ENCODE data around the gene EEF1A1. TPM values are rescaled to one million over a fixed set of nuclear protein-coding genes. Genes with fewer than 3 reads are reported as not detected.
"Not testable (repeated sequence)": the region's sequence is repeated elsewhere in the genome, so short reads cannot be mapped to it uniquely, and the experiment has no call there.

Gene EEF1A1
- total RNA-seq, 1 donor from 2014 or later, result 13,000 TPM

DNA sequence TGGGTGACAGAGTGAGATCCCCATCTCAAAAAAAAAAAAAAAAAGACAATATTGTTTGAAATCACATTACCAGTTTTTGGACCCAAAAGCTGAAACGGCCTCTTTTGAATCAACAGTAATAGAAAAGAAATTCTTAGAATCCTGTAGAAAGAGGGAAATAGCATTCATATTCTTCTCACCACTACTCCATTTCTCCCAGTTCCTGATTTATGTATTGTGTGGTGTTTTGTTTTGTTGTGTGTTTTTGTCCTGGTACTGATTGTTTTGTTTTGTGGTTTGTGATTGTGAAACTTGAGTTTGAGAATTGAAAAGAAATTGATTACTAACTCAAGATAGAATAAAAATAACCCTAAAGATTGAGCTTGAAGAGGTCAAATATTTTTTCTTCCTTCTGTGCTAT, 26.2 kb upstream of the EEF1A1 start:
- no peaks in the 10 kb centered on the region for H3K4me1 Mint-ChIP-seq (ENCODE audit: unreplicated experiment)
- no peak overlapping the region for H3K4me3 Mint-ChIP-seq (ENCODE audit: unreplicated experiment)
- TF ChIP-seq, protein P1, sequence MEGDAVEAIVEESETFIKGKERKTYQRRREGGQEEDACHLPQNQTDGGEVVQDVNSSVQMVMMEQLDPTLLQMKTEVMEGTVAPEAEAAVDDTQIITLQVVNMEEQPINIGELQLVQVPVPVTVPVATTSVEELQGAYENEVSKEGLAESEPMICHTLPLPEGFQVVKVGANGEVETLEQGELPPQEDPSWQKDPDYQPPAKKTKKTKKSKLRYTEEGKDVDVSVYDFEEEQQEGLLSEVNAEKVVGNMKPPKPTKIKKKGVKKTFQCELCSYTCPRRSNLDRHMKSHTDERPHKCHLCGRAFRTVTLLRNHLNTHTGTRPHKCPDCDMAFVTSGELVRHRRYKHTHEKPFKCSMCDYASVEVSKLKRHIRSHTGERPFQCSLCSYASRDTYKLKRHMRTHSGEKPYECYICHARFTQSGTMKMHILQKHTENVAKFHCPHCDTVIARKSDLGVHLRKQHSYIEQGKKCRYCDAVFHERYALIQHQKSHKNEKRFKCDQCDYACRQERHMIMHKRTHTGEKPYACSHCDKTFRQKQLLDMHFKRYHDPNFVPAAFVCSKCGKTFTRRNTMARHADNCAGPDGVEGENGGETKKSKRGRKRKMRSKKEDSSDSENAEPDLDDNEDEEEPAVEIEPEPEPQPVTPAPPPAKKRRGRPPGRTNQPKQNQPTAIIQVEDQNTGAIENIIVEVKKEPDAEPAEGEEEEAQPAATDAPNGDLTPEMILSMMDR (IDR thresholded peaks at IDR 0.05; ENCODE audit: unreplicated experiment), result no peak
- no peak overlapping the region for H3K27ac Mint-ChIP-seq (ENCODE audit: unreplicated experiment)
- H3K27me3 Mint-ChIP-seq (ENCODE audit: unreplicated experiment), result no peaks in the 10 kb centered on the region
- no peaks in the 10 kb centered on the region for H3K36me3 Mint-ChIP-seq (ENCODE audit: low read depth, unreplicated experiment)
- no peaks in the 10 kb centered on the region for H3K9me3 Mint-ChIP-seq (ENCODE audit: unreplicated experiment)
- no peak for DNase-seq (ENCODE audit: low spot score)

DNA sequence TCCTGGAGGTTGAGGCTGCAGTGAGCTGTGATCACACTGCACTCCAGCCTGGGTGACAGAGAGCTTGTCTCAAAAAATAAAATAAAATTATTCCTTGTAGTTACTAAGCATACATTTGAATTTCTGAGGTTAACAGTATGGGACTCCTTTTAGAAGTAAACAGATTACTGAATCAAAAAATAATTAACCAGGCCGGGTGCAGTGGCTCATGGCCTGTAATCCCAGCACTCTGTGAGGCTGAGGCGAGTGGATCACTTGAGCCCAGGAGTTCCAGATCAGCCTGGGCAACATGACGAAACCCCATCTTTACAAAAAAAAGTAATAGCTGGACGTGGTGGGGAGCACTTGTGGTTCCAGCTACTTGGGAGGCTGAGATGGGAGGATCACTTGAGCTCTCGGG, 22.1 kb upstream of the EEF1A1 start:
- no peaks in the 10 kb centered on the region for H3K36me3 Mint-ChIP-seq (ENCODE audit: low read depth, unreplicated experiment)
- TF ChIP-seq, protein P1 (IDR thresholded peaks at IDR 0.05; ENCODE audit: unreplicated experiment), result no peak
- H3K27ac Mint-ChIP-seq (ENCODE audit: unreplicated experiment), result no peak overlapping the region

DNA sequence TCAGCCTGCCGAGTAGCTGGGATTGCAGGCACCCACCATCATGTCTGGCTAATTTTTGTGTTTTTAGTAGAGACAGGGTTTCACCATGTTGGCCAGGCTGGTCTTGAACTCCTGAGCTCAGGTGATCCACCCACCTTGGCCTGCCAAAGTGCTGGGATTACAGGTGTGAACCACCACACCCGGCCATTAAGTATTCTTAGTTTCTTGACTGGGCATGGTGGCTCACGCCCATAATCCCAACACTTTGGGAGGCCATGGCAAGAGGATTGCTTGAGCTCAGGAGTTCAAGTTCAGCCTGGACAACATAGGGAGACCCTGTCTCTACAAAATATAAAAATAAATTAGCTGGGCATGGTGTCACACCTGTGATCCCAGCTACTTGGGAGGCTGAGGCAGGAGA, 21.6 kb upstream of the EEF1A1 start:
- H3K27ac Mint-ChIP-seq (ENCODE audit: unreplicated experiment); H3K4me3 Mint-ChIP-seq (ENCODE audit: unreplicated experiment); H3K36me3 Mint-ChIP-seq (ENCODE audit: low read depth, unreplicated experiment); H3K27me3 Mint-ChIP-seq (ENCODE audit: unreplicated experiment); DNase-seq (ENCODE audit: low spot score); H3K4me1 Mint-ChIP-seq (ENCODE audit: unreplicated experiment); H3K9me3 Mint-ChIP-seq (ENCODE audit: unreplicated experiment): not testable (repeated sequence)

More for the DNA sequence above, 22.1 kb upstream of the EEF1A1 start:
- Mint-ChIP-seq H3K9me3 (ENCODE audit: unreplicated experiment) (no peaks in the 10 kb centered on the region), H3K4me1 (ENCODE audit: unreplicated experiment) (no peaks in the 10 kb centered on the region), H3K4me3 (ENCODE audit: unreplicated experiment) (no peak overlapping the region), H3K27me3 (ENCODE audit: unreplicated experiment) (no peaks in the 10 kb centered on the region)
- DNase-seq (ENCODE audit: low spot score), result no peak

DNA sequence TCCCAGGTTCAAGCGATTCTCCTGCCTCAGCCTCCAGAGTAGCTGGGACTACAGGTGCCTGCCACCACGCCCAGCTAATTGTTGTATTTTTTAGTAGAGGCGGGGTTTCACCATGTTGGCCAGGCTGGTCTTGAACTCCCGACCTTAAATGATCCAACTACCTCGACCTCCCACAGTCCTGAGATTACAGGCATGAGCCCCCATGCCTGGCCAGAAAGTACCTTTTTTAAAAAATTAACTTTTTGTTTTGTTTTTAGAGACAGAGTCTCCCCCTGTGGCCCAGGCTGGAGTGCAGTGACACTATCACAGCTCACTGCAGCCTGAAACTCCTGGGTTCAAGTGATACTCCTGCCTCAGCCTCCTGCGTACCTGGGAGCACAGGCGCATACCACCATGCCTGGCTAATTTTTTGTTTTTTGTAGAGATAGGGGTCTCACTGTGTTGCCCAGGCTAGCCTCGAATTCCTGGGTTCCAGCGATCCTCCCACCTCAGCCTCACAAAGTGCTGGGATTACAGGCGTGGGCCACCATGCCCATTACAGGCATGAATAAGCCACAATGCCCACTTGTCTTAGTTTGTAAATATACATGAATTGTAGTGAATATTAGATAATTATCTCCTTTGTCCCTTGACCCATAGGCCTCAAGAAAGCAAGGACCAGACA, 17.4 kb upstream of the EEF1A1 start:
- Mint-ChIP-seq H3K36me3 (ENCODE audit: low read depth, unreplicated experiment) (no peaks in the 10 kb centered on the region), H3K4me1 (ENCODE audit: unreplicated experiment) (no peaks in the 10 kb centered on the region), H3K27ac (ENCODE audit: unreplicated experiment) (no peak overlapping the region), H3K9me3 (ENCODE audit: unreplicated experiment) (no peaks in the 10 kb centered on the region), H3K27me3 (ENCODE audit: unreplicated experiment) (peaks cover 3% of the 10 kb centered on the region), H3K4me3 (ENCODE audit: unreplicated experiment) (no peak overlapping the region)
- no peak for DNase-seq (ENCODE audit: low spot score)
- TF ChIP-seq, protein P1 (IDR thresholded peaks at IDR 0.05; ENCODE audit: unreplicated experiment), result no peak

DNA sequence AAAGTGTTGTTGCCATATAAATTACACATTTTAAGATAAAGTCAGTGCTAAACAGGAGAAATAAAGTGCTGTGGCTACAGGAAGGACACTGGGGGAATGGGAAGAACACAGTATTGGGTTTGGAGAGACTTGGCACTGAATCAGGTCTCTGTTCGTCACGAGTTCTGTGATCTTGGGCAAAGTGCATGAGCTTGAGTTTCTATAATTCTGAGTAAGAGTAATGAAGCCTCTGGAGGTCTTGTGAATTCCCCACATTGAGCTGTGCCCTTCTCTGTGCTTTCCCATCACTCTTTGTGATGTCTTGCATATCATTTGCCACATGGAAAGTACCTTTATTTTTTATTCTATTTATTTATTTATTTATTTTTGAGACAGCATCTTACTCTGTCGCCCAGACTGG, 16.8 kb upstream of the EEF1A1 start:
- Mint-ChIP-seq H3K27me3 (ENCODE audit: unreplicated experiment) (peaks cover 3% of the 10 kb centered on the region), H3K9me3 (ENCODE audit: unreplicated experiment) (no peaks in the 10 kb centered on the region), H3K4me3 (ENCODE audit: unreplicated experiment) (no peak overlapping the region), H3K4me1 (ENCODE audit: unreplicated experiment) (no peaks in the 10 kb centered on the region), H3K36me3 (ENCODE audit: low read depth, unreplicated experiment) (no peaks in the 10 kb centered on the region), H3K27ac (ENCODE audit: unreplicated experiment) (no peak overlapping the region)
- TF ChIP-seq, protein P1 (IDR thresholded peaks at IDR 0.05; ENCODE audit: unreplicated experiment), result no peak
- no peak for DNase-seq (ENCODE audit: low spot score)

All from endothelial cell (in vitro differentiated cells).